Glutamatergic neuron (in vitro differentiated cells): ENCODE results near the gene FZD10. TPM values are rescaled to one million over a fixed set of nuclear protein-coding genes. Genes with fewer than 3 reads are reported as not detected.

ENCODE experiments used
- DNase-seq: peaks from one replicate; pipeline ENCODE4 v3.0.0; 2022
- H3K27ac Mint-ChIP-seq: one replicate; pipeline ENCODE4 v1.8.0; 2020; ENCODE audit warnings: mild to moderate bottlenecking, mixed read lengths, inconsistent platforms; ENCODE audit not compliant: unreplicated experiment
- H3K27me3 Mint-ChIP-seq: one replicate; pipeline ENCODE4 v1.8.0; 2020; ENCODE audit warnings: mild to moderate bottlenecking, moderate library complexity, mixed read lengths, inconsistent platforms; ENCODE audit not compliant: unreplicated experiment
- H3K36me3 Mint-ChIP-seq: one replicate; pipeline ENCODE4 v1.8.0; 2020; ENCODE audit warnings: mild to moderate bottlenecking, mixed read lengths, inconsistent platforms; ENCODE audit not compliant: unreplicated experiment
- H3K4me1 Mint-ChIP-seq: one replicate; pipeline ENCODE4 v1.8.0; 2020; ENCODE audit warnings: mild to moderate bottlenecking, low read depth, mixed read lengths, inconsistent platforms; ENCODE audit not compliant: unreplicated experiment
- H3K4me3 Mint-ChIP-seq: one replicate; pipeline ENCODE4 v1.8.0; 2020; ENCODE audit warnings: mild to moderate bottlenecking, mixed read lengths, inconsistent platforms; ENCODE audit not compliant: unreplicated experiment
- H3K9me3 Mint-ChIP-seq: one replicate; pipeline ENCODE4 v1.8.0; 2020; ENCODE audit warnings: mild to moderate bottlenecking, moderate library complexity, mixed read lengths, inconsistent platforms; ENCODE audit not compliant: unreplicated experiment
- total RNA-seq: library from RNA; stranded (reverse); fragmentation: NEBNext Ultra II Directional; extraction: Animal tissue kit (Norgen Biotek cat#: 25700); gene quantifications from one replicate; pipeline ENCODE4 v1.2.1, GENCODE V29; 2021; ENCODE audit not compliant: unreplicated experiment
- TF ChIP-seq, protein P1 (sequence below): fragments of 200-600 bp; sonication (generic); IDR thresholded peaks from one replicate; pipeline ENCODE4 v1.5.0; 2021; ENCODE audit not compliant: partially characterized antibody, unreplicated experiment

The FZD10 gene
- total RNA-seq, 1 donor from 2014 or later: not detected

DNA sequence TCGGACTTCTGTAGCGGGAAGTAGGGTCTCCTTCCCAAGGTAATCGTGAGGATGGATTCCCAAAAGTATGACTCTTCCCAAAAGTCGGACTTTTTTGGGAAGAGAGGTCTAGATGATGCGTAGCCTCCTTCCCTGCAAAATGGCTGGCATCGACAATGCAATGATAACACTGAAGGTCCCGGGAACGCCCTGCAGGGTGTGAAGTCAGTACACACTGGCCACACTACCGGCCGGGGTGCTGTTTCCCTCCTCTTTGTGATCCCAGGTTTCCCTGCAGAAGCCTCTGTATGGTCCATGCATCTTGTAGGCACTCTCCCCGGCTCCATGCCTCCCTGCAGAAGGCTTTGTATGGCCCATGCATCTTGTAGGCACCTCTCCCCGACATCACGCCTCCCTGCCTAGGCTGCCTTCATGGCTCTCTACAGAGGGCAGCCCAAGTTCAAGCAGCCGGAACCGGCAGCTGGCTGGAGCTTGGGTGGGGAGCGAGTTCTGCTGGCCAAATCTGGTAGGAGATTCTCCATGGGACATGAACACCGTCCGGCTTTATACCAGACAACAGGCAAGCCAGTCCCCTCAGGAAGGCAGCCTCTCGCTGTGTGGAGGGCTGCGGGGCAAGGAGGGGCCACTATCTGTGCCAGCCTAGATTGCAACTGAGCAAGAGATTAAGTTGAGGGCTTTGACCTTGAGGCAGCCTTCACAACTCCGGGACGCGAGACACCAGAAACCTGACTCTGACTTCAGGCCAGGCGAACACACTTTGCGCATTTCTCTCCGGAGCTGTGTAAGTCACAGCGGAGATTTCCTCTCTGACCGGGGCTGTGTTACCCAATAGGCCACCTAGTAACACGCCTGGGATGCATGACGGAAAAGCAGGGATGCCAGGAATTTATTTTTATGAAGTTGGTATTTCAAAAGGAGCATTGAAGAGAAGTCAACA lies 23.5 kb downstream of the FZD10 start:
- TF ChIP-seq, protein P1, sequence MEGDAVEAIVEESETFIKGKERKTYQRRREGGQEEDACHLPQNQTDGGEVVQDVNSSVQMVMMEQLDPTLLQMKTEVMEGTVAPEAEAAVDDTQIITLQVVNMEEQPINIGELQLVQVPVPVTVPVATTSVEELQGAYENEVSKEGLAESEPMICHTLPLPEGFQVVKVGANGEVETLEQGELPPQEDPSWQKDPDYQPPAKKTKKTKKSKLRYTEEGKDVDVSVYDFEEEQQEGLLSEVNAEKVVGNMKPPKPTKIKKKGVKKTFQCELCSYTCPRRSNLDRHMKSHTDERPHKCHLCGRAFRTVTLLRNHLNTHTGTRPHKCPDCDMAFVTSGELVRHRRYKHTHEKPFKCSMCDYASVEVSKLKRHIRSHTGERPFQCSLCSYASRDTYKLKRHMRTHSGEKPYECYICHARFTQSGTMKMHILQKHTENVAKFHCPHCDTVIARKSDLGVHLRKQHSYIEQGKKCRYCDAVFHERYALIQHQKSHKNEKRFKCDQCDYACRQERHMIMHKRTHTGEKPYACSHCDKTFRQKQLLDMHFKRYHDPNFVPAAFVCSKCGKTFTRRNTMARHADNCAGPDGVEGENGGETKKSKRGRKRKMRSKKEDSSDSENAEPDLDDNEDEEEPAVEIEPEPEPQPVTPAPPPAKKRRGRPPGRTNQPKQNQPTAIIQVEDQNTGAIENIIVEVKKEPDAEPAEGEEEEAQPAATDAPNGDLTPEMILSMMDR: no peak
- no peak for DNase-seq
- peaks cover 11% of the 10 kb centered on the region for H3K9me3 Mint-ChIP-seq
- peaks cover 4% of the 10 kb centered on the region for H3K27me3 Mint-ChIP-seq
- no peaks in the 10 kb centered on the region for H3K4me1 Mint-ChIP-seq
- peaks cover 15% of the 10 kb centered on the region for H3K36me3 Mint-ChIP-seq
- H3K4me3 Mint-ChIP-seq: no peak overlapping the region
- no peak overlapping the region for H3K27ac Mint-ChIP-seq

DNA sequence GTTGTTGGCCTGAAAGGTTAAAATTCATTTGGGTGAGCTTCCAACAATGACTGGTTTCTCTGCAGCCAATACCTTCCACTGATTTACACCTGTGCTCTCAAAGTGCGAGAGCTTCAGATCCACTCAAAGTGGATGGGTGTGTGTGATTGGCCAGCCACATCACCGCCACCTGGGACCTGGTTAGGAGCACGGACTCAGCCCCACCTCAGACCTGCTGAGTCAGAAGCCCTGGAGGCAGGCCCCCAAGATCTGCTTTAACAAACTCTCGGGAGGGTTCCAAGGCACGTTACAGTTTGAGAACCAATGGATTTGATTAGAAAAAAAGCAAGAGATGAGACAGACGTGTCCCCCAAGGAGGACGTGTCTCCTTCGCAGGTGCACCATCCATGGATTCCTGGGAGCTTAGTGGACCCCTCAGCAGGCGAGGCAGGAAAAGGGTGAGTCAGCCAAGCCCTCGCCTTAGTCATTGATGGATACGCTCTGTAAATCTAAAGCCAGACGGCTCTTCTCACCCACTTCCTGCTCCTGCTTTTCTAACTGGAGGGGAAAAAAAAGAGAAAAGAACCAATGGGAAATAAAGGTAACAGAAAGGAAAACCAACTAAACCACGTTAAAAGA lies 24.5 kb downstream of the FZD10 start:
- H3K27me3 Mint-ChIP-seq: peaks cover 2% of the 10 kb centered on the region
- H3K36me3 Mint-ChIP-seq: peaks cover 11% of the 10 kb centered on the region
- H3K9me3 Mint-ChIP-seq: peaks cover 12% of the 10 kb centered on the region
- no peaks in the 10 kb centered on the region for H3K4me1 Mint-ChIP-seq
- TF ChIP-seq, protein P1: no peak
- H3K27ac Mint-ChIP-seq: no peak overlapping the region
- DNase-seq: no peak
- no peak overlapping the region for H3K4me3 Mint-ChIP-seq

DNA sequence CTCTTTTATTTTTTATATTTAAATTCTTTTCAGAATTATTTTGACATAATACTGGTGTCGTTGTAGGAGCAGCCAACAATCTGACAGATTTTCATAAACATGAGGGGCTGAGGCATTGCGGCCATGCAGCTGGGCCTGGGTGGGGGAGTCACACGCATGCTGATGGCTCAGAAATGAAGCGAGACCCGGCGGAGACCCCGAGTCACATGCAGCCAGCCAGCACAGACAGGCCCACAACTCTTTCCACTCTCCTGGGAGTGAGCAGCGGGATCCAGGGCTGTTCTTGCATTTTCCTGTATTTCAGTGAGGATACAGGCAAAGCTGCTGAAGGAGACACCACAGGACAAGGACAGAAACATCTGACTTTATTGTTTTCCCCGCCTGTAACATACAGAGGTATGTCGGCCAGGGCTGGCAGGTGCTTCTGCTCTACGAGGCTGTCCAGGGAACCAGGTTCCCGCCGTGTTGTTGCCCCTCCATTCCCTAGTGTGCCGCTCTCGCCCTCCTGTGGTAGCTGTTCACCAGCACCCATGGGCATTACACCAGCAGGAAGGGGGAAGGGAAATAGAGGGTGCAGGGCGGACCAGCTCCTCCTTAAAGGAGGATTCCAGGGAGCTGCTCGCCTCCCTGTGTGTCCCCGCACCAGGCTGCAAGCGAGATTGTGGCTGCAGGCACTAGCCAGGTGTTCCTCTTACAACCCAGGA lies 30.5 kb downstream of the FZD10 start:
- no peak for DNase-seq
- Mint-ChIP-seq H3K4me3 (no peak overlapping the region), H3K4me1 (no peaks in the 10 kb centered on the region), H3K27me3 (no peaks in the 10 kb centered on the region), H3K36me3 (no peaks in the 10 kb centered on the region), H3K27ac (no peak overlapping the region), H3K9me3 (peaks cover 8% of the 10 kb centered on the region)
- TF ChIP-seq, protein P1: no peak

DNA sequence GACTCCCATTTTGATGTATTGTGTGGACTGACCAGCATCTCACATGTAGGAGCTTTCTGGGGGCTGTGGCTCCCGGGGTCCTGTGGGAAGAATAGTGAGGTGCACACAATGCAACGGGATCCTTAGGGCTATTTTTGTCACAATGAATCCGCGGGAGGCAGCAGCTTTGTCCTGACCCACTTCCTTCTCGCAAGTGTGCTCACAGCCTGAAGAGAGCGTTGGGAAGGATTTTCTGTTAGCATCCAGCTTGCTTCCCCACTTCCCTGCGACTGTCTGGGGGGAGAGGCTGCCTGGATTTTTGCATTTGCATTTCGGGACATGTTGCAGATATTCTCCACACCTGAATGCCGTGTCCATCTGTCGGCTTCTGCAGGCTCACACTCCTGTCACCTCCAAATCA lies 31.9 kb downstream of the FZD10 start:
- H3K9me3 Mint-ChIP-seq: peaks cover 12% of the 10 kb centered on the region

More for the DNA sequence above, 31.9 kb downstream of the FZD10 start:
- Mint-ChIP-seq H3K27me3 (peaks cover 2% of the 10 kb centered on the region), H3K4me3 (no peak overlapping the region), H3K4me1 (no peaks in the 10 kb centered on the region), H3K36me3 (no peaks in the 10 kb centered on the region), H3K27ac (no peak overlapping the region)
- DNase-seq: no peak
- TF ChIP-seq, protein P1: no peak
